Breast epithelium (tissue), 3 donors: ENCODE measurements around the gene AQP5.

Experiments
- CTCF ChIP-seq, 3 donors: fragments of 450-650 bp; IDR thresholded peaks; one replicate each; pipeline ENCODE4 v1.5.1; 2016 to 2017; ENCODE audit warnings: antibody characterized with exemption in 3 of 3, mild to moderate bottlenecking in 3 of 3, moderate library complexity in 3 of 3
- POLR2A ChIP-seq: fragments of 450-650 bp; IDR thresholded peaks from one replicate; pipeline ENCODE4 v1.6.1; 2016; ENCODE audit warnings: antibody characterized with exemption, mild to moderate bottlenecking, moderate library complexity
- POLR2AphosphoS5 ChIP-seq, 3 donors: sonication (generic); formaldehyde crosslinking; IDR thresholded peaks; one replicate each; pipeline ENCODE4 v1.6.1; 2017; ENCODE audit warnings: antibody characterized with exemption in 3 of 3

- TF ChIP-seq CTCF (IDR thresholded peaks at IDR 0.05) (no peak), POLR2A (no peak), POLR2AphosphoS5 (IDR thresholded peaks at IDR 0.05) (no peak)
Observed at GRCh38 chr12:49948866-49949845, 12.5 kb upstream of the AQP5 start.
